ENCODE measurements around the gene NDUFS8.

The NDUFS8 gene

GRCh38 chr11:68036141-68036716 lies 5.7 kb downstream of the NDUFS8 start:
- DNase-seq (ENCODE audit: low read depth in 2 of 2): no peak

DNA sequence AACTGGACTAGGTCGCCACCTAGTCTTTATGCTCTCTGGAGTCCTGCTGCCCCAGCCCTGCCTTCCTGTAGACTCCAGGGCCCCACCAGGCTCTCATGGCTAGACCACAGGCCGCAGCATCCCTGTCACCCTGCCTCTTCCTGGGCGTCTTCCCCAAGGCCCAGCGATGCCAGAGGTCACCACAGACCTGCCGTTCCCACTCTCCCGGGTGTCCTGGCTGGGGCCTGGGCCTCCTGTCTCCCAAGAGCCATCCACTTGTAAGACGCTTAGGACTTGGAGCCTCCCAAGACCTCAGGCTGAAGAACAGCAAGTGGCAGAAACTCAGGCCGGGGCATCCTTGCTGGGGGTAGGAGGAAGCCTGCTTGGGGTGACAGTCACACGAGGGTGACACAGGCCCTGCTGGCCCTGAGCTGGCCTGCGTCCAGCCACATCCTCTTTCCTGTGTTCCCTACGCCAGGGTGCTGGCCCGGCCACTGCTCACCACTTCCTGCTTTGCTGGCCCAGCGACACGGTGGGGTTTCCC lies 6.3 kb downstream of the NDUFS8 start:
- DNase-seq (ENCODE audit: low read depth in 2 of 2): no peak

- no peak for DNase-seq (ENCODE audit: low read depth in 2 of 2)
Measured at GRCh38 chr11:68037411-68038225, 7.1 kb downstream of the NDUFS8 start.

DNA sequence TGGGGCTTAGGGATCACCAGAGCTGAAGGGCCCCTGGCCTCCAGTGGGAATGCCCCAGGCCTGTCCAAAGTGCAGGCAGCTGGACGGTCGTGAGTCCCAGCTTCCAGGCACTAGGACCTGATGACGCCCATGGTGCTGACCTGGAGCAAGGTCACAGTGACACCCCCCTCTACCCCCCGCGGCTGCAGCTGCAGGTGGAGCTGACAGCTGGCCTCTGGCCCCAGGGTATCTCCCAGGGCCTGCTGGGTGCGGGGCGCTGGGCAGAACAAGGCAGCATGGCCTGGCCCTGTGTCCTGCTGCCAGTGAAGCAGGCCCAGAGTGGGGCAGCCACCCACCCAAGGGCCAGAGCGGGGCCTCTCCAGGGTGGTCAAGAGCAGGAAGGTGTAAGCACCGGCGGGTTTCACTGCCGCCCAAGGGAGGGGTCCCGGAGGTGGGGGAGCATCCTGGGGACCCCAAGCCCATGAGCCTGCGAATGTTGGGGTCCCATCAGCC lies 7.8 kb downstream of the NDUFS8 start:
- DNase-seq (ENCODE audit: low read depth in 2 of 2): no peak

GRCh38 chr11:68038718-68039525 lies 8.4 kb downstream of the NDUFS8 start, which contains the start of gene TCIRG1:
Gene TCIRG1, plus strand, starts transcription at chr11:68039025. Its CDS starts 2,247 bp downstream, at chr11:68041272.
- peak in 1 of 2 donors; percentile 17 for DNase-seq (ENCODE audit: low read depth in 2 of 2)

DNA sequence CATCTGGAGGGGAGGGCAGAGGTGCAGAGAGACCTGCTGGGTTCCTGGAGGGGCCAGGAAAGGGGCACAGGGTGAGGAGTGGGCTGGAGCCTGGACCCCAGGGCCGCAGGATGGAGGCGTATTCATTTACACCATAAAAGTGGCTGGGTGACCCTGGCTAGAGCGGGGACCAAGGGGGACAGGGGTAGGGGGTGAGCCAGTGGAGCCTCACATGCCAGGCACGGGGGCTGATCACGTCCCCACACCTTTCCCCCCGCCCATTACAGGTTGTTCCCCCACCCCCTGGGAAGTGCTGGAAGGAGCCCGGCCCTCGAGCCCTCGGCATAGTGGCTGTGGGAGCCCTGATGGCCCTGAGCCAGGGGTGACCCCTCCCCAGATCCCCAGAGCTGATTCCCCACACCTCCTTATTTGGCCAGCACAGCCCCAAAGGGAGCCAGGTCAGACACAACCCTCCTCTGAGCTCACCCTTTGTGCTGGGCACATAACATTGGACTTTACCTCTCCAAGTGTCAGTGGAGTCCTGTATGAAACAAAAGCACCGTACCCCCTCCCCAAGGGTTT lies 9.1 kb downstream of the NDUFS8 start:
- no peak for DNase-seq (ENCODE audit: low read depth in 2 of 2)

DNA sequence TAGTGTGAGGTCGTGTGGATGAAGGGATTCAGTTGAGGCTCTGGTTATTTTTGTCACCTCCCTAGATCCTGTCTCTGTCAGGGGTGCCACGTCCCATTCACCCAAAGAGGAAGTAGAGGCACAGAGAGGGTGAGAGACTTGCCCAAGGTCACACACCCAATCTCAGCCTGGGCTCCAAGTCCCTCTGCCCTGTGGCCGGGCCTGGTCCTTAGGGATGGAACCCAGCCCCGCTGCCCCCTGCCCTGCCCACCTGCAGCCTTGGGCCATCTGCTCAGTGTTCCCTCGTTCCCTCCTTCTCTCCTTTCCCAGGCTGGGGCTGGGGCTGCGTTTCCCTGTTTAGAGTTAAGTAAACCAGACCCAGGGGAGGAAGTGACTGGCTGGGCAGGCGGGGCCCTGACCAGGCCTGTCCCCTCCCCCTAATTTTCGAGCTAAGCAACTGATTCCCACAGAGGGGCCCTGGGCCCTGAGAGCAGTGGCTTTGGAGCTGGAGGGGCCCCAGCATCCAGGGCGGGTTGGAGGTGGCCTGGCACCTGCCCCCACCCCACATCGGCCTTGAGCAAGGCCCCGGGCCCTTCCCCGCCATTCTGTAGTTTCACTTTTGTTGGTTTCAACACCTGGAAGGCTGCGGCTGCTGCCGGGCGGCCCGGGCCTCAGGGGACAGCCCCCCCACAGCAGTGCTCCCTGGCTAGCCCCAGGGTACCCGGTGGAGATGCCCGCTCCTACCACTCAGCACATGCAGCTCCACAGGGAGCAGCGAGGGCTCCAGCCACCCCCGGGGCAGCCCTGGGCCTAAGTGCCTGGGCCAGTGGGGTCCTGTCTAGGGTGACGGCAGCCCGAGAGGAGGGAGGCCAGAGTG lies 9.8 kb downstream of the NDUFS8 start:
- DNase-seq (ENCODE audit: low read depth in 2 of 2): no peak

DNA sequence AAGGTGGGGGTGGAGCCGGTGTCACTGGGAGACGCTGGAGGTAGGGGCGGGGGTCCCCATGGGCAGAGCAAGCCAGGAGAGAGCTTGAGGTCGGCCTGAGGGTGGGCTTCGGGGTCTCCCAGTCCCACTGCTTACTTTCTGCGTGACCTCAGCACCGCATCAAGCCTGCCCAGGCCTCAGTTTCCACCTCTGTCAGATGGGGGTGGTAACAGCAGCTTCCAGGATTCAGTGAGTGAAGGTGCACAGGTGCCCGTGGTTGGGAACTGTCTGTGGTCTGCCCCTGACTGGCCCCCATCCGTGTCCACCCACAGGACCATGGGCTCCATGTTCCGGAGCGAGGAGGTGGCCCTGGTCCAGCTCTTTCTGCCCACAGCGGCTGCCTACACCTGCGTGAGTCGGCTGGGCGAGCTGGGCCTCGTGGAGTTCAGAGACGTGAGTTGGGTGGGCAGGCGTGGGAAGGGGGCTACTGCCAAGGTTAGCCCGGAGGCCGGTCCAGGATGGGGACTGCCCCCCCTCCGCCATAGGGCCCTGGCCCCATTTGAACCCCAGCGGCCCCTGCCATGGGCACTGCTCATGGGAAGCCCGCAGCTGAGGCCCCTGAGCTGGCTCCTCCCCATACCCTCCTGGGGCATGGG lies 10.6 kb downstream of the NDUFS8 start:
- DNase-seq (ENCODE audit: low read depth in 2 of 2): no peak

DNA sequence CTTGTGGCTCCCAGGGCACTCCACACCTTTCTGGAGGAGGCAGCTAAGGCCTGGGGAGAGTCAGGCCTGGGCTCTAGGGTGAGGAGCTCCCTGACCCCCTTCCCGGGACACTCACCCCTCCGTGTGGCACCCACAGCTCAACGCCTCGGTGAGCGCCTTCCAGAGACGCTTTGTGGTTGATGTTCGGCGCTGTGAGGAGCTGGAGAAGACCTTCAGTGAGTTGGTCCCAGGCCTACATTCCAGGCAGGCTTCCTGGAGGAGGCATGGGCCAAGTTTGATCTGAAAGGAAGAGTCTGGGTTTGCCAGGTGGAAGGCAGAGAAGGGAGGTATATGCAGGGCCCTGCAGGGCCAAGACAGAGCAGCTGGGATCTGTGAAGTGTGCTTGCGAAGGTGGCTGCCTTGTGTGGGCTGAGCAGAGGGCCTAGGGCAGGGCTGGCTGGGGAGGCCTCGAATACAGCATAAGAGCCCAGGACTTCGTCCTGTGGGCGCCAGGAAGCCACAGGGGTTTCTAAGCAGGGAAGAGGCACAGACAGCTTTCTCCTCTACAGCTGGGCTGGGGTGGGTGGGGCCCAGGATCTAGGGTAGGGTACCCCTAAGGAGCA lies 11.2 kb downstream of the NDUFS8 start:
- no peak for DNase-seq (ENCODE audit: low read depth in 2 of 2)

DNA sequence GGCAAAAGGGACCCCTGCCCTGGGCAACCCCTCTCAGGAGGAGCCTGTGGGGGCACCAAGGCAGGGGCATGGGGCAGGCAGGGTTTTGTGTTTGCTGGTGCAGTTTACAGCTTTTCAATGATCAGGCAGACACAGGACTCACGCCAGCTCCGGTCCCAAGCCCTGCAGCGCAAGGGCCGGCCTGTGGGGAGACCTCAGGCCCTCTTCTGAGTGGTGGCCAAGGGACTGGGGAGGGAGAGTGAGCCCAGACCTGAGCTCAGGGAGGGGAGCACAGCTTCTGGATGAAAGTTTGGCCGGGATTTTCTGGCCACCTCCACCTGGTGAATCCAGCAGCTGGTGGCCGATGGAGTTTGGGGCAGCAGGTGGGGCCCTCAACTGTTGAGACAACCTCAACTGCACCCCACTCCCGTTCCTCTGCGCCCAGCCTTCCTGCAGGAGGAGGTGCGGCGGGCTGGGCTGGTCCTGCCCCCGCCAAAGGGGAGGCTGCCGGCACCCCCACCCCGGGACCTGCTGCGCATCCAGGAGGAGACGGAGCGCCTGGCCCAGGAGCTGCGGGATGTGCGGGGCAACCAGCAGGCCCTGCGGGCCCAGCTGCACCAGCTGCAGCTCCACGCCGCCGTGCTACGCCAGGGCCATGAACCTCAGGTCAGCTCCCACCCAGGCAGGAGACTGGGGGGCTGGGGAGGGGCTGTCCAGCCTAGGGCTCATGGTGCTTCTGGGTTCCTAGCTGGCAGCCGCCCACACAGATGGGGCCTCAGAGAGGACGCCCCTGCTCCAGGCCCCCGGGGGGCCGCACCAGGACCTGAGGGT lies 11.9 kb downstream of the NDUFS8 start:
- no peak for DNase-seq (ENCODE audit: low read depth in 2 of 2)

DNA sequence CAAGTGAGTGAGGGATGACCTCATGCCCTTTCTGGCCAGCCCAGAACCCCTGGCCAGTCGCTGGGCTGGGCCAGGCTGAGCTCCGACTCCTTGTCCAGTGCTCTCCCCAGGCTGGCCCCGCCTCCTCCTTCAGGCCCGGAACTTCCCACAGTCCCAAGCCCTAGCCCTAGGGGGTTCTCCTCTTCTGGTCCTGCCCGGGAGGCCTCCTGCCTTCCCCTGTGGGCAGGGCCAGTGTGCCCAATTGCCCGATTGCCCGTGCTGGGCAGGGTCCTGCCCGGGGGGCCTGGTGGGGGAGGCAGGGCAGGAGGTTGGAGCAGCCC lies 12.5 kb downstream of the NDUFS8 start:
- DNase-seq (ENCODE audit: low read depth in 2 of 2): no peak

- no peak for DNase-seq (ENCODE audit: low read depth in 2 of 2)
Measured at GRCh38 chr11:68043349-68044144, 13.1 kb downstream of the NDUFS8 start.

GRCh38 chr11:68044145-68044813 lies 13.8 kb downstream of the NDUFS8 start:
- DNase-seq (ENCODE audit: low read depth in 2 of 2): no peak

DNA sequence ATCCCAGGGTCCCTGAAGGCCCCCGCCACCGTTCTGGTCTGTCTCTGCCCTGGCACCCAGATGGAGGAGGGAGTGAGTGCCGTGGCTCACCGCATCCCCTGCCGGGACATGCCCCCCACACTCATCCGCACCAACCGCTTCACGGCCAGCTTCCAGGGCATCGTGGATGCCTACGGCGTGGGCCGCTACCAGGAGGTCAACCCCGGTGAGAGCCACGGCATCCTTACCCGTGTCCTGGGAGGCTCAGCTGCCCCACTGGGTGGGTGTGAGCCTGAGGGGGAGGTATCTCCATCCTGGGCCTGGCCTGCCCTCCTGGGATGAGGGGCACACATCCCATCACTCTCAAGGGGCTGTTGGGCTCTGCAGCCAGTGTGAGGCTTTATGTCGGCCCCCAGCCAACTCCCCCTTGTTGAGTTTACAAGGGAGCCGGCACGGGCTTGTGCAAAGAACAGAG lies 14.4 kb downstream of the NDUFS8 start:
- DNase-seq (ENCODE audit: low read depth in 2 of 2): no peak

- DNase-seq (ENCODE audit: low read depth in 2 of 2): no peak
Measured at GRCh38 chr11:68047437-68048290, 17.2 kb downstream of the NDUFS8 start.

- DNase-seq (ENCODE audit: low read depth in 2 of 2): no peak
Measured at GRCh38 chr11:68048681-68049508, 18.4 kb downstream of the NDUFS8 start.

All from stimulated activated CD8-positive, alpha-beta memory T cell treated with anti-CD3 and anti-CD28 coated beads, Interleukin-2, amount 100 ng/mL, for 1 hour (primary cell).